EL (cell line): ENCODE measurements around the gene IGSF23.
A peak's percentile ranks its signal among the peaks of the same experiment; 100 is the strongest.

Experiments used
- DNase-seq: peaks from one replicate; pipeline ENCODE4 v3.0.0-alpha.2; 2016

IGSF23 gene

GRCh38 chr19:44642377-44642776, 29.0 kb downstream of the IGSF23 start:
- DNase-seq = no peak

- DNase-seq = peak; percentile 86
Observed at GRCh38 chr19:44643605-44644401, 30.4 kb downstream of the IGSF23 start, which contains the start of gene PVR. TSS of gene PVR (plus strand) at chr19:44643910. CDS start at chr19:44644097, 187 bp downstream.

GRCh38 chr19:44644402-44645016, 31.1 kb downstream of the IGSF23 start:
- DNase-seq = peak; percentile 59

GRCh38 chr19:44645407-44646048, 32.2 kb downstream of the IGSF23 start:
- no peak for DNase-seq

- DNase-seq = no peak
Observed at GRCh38 chr19:44646049-44646416, 32.7 kb downstream of the IGSF23 start.

- no peak for DNase-seq
Observed at GRCh38 chr19:44647144-44647543, 33.8 kb downstream of the IGSF23 start.

- DNase-seq = peak; percentile 57
Observed at GRCh38 chr19:44648631-44649251, 35.4 kb downstream of the IGSF23 start.

GRCh38 chr19:44649578-44650145, 36.3 kb downstream of the IGSF23 start:
- DNase-seq = no peak

- DNase-seq = no peak
Observed at GRCh38 chr19:44653343-44653742, 40.0 kb downstream of the IGSF23 start.

- no peak for DNase-seq
Observed at GRCh38 chr19:44653977-44654774, 40.8 kb downstream of the IGSF23 start.

GRCh38 chr19:44657211-44657921, 44.0 kb downstream of the IGSF23 start:
- peak; percentile 69 for DNase-seq

GRCh38 chr19:44658069-44658733, 44.8 kb downstream of the IGSF23 start:
- DNase-seq = no peak

GRCh38 chr19:44660081-44660480, 46.7 kb downstream of the IGSF23 start:
- DNase-seq = no peak

- no peak for DNase-seq
Observed at GRCh38 chr19:44661205-44661604, 47.8 kb downstream of the IGSF23 start.

GRCh38 chr19:44661904-44662303, 48.5 kb downstream of the IGSF23 start:
- DNase-seq = no peak

GRCh38 chr19:44662691-44663385, 49.5 kb downstream of the IGSF23 start:
- DNase-seq = no peak

GRCh38 chr19:44663996-44664395, 50.6 kb downstream of the IGSF23 start:
- no peak for DNase-seq

- DNase-seq = no peak
Observed at GRCh38 chr19:44664976-44665375, 51.6 kb downstream of the IGSF23 start.

GRCh38 chr19:44666852-44667556, 53.6 kb downstream of the IGSF23 start:
- DNase-seq = no peak
